ENCODE data around the gene HOXC5. TPM values are rescaled to one million over a fixed set of nuclear protein-coding genes. Genes with fewer than 3 reads are reported as not detected.

HOXC5 gene
- polyA plus RNA-seq, 3 donors = not detected

DNA sequence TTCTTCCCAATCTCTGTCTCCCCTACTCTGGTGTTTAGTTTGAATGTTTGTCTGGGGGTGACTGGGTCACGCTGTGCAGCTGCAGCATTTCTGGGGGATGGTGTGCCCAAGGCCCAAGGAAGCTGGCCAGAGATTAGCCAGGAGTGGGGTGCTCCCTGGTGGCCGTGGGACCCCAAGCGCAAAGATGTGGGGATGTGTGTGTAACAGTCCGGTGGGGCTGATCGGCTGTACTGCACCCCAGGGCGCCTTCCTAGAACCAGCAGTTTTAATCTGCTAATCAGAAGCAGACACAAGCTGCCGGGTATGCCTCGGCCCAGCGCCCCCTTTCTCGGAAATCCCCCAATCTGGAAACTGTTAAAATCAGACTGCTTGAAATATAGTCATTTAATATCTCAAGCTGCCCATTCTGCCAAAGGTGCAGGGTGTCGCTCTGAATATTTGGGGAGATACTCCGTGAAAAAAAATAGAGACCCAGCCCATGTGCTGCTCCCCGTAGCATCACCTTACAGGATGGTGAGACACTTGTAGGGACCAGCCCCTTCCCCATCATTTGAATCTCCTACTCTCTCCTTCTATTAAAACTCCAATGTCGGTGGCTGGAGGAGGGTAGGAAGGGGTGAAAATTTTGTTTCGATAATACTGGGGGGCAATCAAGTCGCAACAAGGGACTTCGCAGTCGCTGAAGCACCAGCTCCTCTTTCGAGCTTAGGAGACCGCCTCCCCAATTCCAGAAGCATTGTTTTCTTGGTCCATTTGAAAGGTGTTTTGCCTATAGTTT, 28.6 kb upstream of the HOXC5 start:
- intact Hi-C loops (cut with micrococcal nuclease) = no loop called here
- Histone ChIP-seq H3K4me2 (replicated peaks; ENCODE audit: extremely low read depth, low read length, poor library complexity, severe bottlenecking) (no peak overlapping the region), H4K20me1 (ENCODE audit: insufficient read depth, low read length) (no peaks in the 10 kb centered on the region), H3K36me3 (replicated peaks in 1 of 2; ENCODE audit: control insufficient read depth in 1 of 2, insufficient read depth in 2 of 2, low read length in 2 of 2) (no peaks in the 10 kb centered on the region), H2AFZ (ENCODE audit: insufficient read depth, low read depth, low read length, poor library complexity, severe bottlenecking) (no peak overlapping the region), H3K4me1 (ENCODE audit: control insufficient read depth in 1 of 2, insufficient read depth in 2 of 2, low read length in 2 of 2) (peaks cover 18 to 28% of the 10 kb centered on the region in 2 donors), H3K79me2 (ENCODE audit: insufficient read depth, low read length) (no peaks in the 10 kb centered on the region), H3K4me3 (replicated peaks in 1 of 3; ENCODE audit: low read depth in 2 of 3, low read length in 3 of 3) (no peak overlapping the region), H3K27ac (ENCODE audit: low read depth in 1 of 2, low read length in 2 of 2) (no peak overlapping the region), H3K9ac (ENCODE audit: insufficient read depth, low read length, poor library complexity, severe bottlenecking) (no peak overlapping the region), H3K9me3 (replicated peaks in 1 of 2; ENCODE audit: control insufficient read depth in 1 of 2, insufficient read depth in 1 of 2, low read length in 2 of 2) (peaks cover 5 to 64% of the 10 kb centered on the region in 2 donors), H3K27me3 (ENCODE audit: control insufficient read depth in 2 of 2, insufficient read depth in 2 of 2, low read length in 2 of 2) (peaks cover 84 to 97% of the 10 kb centered on the region in 2 donors)
- H3K9me3 Mint-ChIP-seq = peaks cover 0 to 33% (median 18%) of the 10 kb centered on the region in 7 donors
- peak overlapping the region in 1 of 2 donors; percentile 77 for H3K4me3 Mint-ChIP-seq
- H3K27ac Mint-ChIP-seq = no peak overlapping the region
- WGBS (ENCODE audit: insufficient coverage) = 13% methylated on average over 6 of the region's 20 CpGs
- peaks cover 25% of the 10 kb centered on the region for H3K4me1 Mint-ChIP-seq
- no peak for DNase-seq
- H3K27me3 Mint-ChIP-seq (ENCODE audit: low read depth in 3 of 3) = peaks cover 96 to 99% (median 98%) of the 10 kb centered on the region in 3 donors
- peaks cover 2 to 12% of the 10 kb centered on the region in 2 donors for H3K36me3 Mint-ChIP-seq
- TF ChIP-seq, protein P1, sequence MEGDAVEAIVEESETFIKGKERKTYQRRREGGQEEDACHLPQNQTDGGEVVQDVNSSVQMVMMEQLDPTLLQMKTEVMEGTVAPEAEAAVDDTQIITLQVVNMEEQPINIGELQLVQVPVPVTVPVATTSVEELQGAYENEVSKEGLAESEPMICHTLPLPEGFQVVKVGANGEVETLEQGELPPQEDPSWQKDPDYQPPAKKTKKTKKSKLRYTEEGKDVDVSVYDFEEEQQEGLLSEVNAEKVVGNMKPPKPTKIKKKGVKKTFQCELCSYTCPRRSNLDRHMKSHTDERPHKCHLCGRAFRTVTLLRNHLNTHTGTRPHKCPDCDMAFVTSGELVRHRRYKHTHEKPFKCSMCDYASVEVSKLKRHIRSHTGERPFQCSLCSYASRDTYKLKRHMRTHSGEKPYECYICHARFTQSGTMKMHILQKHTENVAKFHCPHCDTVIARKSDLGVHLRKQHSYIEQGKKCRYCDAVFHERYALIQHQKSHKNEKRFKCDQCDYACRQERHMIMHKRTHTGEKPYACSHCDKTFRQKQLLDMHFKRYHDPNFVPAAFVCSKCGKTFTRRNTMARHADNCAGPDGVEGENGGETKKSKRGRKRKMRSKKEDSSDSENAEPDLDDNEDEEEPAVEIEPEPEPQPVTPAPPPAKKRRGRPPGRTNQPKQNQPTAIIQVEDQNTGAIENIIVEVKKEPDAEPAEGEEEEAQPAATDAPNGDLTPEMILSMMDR (IDR thresholded peaks at IDR 0.05) = no peak

DNA sequence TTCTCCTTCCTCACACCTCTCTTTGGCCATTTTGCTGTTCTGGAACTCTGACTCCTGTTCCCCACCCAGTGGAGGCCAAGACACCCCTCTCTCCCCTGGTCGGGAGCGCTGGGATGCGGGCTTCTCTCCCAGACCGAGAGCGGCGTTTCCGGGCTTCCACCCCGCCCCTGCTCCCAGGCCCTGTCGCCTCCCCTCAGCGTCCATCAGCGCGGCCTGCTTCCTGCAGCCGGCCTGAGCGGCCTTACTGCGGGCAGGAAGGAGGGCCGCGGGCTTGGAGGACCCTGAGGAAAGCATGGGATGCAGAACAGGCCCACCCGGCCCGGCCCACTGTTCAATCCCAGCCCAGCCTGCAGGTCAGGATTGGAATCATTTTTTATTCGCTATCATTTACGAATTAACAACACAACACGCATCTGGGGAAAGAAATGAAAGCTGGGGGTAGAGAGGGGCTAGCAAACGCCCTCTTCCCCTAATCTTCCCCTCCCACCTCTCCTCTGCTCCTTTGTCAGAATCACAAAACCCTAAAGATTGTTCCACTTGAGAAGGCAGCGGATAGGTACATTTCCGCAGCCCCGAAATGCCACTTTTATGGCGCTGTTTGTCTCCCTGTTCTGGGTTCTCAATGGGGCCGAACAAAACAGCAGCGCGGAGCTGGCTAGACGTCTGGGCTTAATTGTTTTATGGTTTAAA, 27.9 kb upstream of the HOXC5 start:
- H3K4me3 Mint-ChIP-seq = peak overlapping the region; percentile 43 to 96
- TF ChIP-seq, protein P1 (IDR thresholded peaks at IDR 0.05) = no peak
- peaks cover 0 to 29% (median 14%) of the 10 kb centered on the region in 7 donors for H3K9me3 Mint-ChIP-seq
- peaks cover 96 to 99% (median 98%) of the 10 kb centered on the region in 3 donors for H3K27me3 Mint-ChIP-seq (ENCODE audit: low read depth in 3 of 3)
- peaks cover 85 to 98% of the 10 kb centered on the region in 2 donors for H3K27me3 ChIP-seq (ENCODE audit: control insufficient read depth in 2 of 2, insufficient read depth in 2 of 2, low read length in 2 of 2)
- H4K20me1 ChIP-seq (ENCODE audit: insufficient read depth, low read length) = no peaks in the 10 kb centered on the region
- H3K36me3 ChIP-seq (replicated peaks in 1 of 2; ENCODE audit: control insufficient read depth in 1 of 2, insufficient read depth in 2 of 2, low read length in 2 of 2) = no peaks in the 10 kb centered on the region
- no peak overlapping the region for H2AFZ ChIP-seq (ENCODE audit: insufficient read depth, low read depth, low read length, poor library complexity, severe bottlenecking)
- H3K4me1 ChIP-seq (ENCODE audit: control insufficient read depth in 1 of 2, insufficient read depth in 2 of 2, low read length in 2 of 2) = peaks cover 14 to 23% of the 10 kb centered on the region in 2 donors
- H3K27ac ChIP-seq (ENCODE audit: low read depth in 1 of 2, low read length in 2 of 2) = no peak overlapping the region
- H3K9ac ChIP-seq (ENCODE audit: insufficient read depth, low read length, poor library complexity, severe bottlenecking) = no peak overlapping the region
- intact Hi-C loops (cut with micrococcal nuclease) = loop anchor here in 1 of 2 donors (5.0 kb wide), 1 partner anchor 197 kb away; no protein-coding TSS in a partner anchor
- H3K36me3 Mint-ChIP-seq = peaks cover 5 to 14% of the 10 kb centered on the region in 2 donors
- H3K79me2 ChIP-seq (ENCODE audit: insufficient read depth, low read length) = no peaks in the 10 kb centered on the region
- peaks cover 5 to 65% of the 10 kb centered on the region in 2 donors for H3K9me3 ChIP-seq (replicated peaks in 1 of 2; ENCODE audit: control insufficient read depth in 1 of 2, insufficient read depth in 1 of 2, low read length in 2 of 2)
- no peak overlapping the region for H3K27ac Mint-ChIP-seq
- H3K4me2 ChIP-seq (replicated peaks; ENCODE audit: extremely low read depth, low read length, poor library complexity, severe bottlenecking) = no peak overlapping the region
- WGBS (ENCODE audit: insufficient coverage) = 6% methylated on average over 25 of the region's 31 CpGs
- H3K4me3 ChIP-seq (replicated peaks in 1 of 3; ENCODE audit: low read depth in 2 of 3, low read length in 3 of 3) = no peak overlapping the region
- DNase-seq = no peak
- H3K4me1 Mint-ChIP-seq = peaks cover 28% of the 10 kb centered on the region

Measured in CD14-positive monocyte (primary cell).